ENCODE measurements around the gene GABRB1. TPM values are rescaled to one million over a fixed set of nuclear protein-coding genes. Genes with fewer than 3 reads are reported as not detected.

Gene GABRB1
- total RNA-seq, 2 experiments from 2014 or later, result not detected

DNA sequence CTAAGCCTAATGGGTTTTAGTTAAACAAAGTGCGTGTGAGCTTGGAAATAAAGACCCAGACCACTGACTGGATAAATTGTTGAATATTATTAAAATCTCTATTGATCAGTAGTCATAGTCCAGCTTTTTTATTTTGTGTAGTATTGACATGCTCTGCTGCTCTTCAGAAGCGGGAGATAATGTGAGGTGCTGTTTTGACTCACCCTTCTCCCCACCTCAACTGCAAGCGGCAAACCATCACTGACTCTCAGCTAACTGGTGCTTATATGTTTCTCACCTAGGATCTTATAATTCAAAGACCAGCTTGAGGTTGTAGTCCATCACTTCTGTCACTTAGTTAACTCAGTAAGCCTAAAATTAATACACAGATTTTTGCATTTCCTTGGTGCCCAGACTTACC is 359.9 kb downstream of the GABRB1 start:
- no peak overlapping the region for H3K4me3 ChIP-seq (ENCODE audit: low read depth, low read length, poor library complexity, severe bottlenecking)
- ChIA-PET POLR2A (interaction anchor here (1.0 kb wide), 1 partner anchor 32 kb away, joined by 3 read pairs; no protein-coding TSS in a partner anchor), CTCF (ENCODE audit: unreplicated experiment) (no interaction called here)
- no TSS peak for BruUV-seq (replicated peaks)
- H3K4me1 ChIP-seq (ENCODE audit: insufficient read depth, low read length, poor library complexity, severe bottlenecking), result no peaks in the 10 kb centered on the region
- no peak overlapping the region for H3K27ac ChIP-seq (ENCODE audit: low read depth, low read length, poor library complexity, severe bottlenecking)
- DNase-seq (ENCODE audit: low spot score), result no peak
- intact Hi-C loops (cut with micrococcal nuclease; ENCODE audit: unreplicated experiment), result no loop called here
- H3K36me3 ChIP-seq (ENCODE audit: insufficient read depth, low read length), result no peaks in the 10 kb centered on the region
- H3K9me2 ChIP-seq (ENCODE audit: insufficient read depth, low read length), result no peaks in the 10 kb centered on the region
- H3K4me2 ChIP-seq (ENCODE audit: low read length), result no peak overlapping the region
- H3K79me2 ChIP-seq (ENCODE audit: insufficient read depth, low read depth, low read length), result no peaks in the 10 kb centered on the region
- H2AFZ ChIP-seq (ENCODE audit: low read length), result no peak overlapping the region
- TF ChIP-seq EZH2phosphoT487 (IDR thresholded peaks at IDR 0.05; ENCODE audit: borderline replicate concordance, low read depth, low read length), result no peak
- TF ChIP-seq, protein P1, sequence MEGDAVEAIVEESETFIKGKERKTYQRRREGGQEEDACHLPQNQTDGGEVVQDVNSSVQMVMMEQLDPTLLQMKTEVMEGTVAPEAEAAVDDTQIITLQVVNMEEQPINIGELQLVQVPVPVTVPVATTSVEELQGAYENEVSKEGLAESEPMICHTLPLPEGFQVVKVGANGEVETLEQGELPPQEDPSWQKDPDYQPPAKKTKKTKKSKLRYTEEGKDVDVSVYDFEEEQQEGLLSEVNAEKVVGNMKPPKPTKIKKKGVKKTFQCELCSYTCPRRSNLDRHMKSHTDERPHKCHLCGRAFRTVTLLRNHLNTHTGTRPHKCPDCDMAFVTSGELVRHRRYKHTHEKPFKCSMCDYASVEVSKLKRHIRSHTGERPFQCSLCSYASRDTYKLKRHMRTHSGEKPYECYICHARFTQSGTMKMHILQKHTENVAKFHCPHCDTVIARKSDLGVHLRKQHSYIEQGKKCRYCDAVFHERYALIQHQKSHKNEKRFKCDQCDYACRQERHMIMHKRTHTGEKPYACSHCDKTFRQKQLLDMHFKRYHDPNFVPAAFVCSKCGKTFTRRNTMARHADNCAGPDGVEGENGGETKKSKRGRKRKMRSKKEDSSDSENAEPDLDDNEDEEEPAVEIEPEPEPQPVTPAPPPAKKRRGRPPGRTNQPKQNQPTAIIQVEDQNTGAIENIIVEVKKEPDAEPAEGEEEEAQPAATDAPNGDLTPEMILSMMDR (conservative IDR thresholded peaks at IDR 0.05; ENCODE audit: low read length), result no peak
- no peaks in the 10 kb centered on the region for H4K20me1 ChIP-seq (ENCODE audit: insufficient read depth, low read length)
- H3K9me3 ChIP-seq (ENCODE audit: low read length), result no peaks in the 10 kb centered on the region

DNA sequence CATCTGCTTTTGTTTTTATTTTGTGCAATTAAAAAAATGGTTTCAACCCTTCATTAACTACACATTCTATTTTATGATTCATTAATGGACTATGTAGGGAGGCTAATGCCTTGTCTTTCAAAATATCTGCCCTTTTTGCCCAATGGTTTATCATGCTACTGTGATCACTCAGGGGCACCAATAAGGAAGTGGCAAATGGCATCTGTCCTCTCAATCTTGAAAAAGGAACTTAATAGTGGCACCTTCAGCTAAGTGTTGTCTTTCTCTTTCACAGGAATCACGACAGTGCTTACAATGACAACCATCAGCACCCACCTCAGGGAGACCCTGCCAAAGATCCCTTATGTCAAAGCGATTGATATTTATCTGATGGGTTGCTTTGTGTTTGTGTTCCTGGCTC is 375.0 kb downstream of the GABRB1 start:
- Histone ChIP-seq H3K36me3 (ENCODE audit: insufficient read depth, low read length) (no peaks in the 10 kb centered on the region), H2AFZ (ENCODE audit: low read length) (no peak overlapping the region), H3K27ac (ENCODE audit: low read depth, low read length, poor library complexity, severe bottlenecking) (no peak overlapping the region), H3K79me2 (ENCODE audit: insufficient read depth, low read depth, low read length) (no peaks in the 10 kb centered on the region), H3K4me3 (ENCODE audit: low read depth, low read length, poor library complexity, severe bottlenecking) (no peak overlapping the region), H3K4me2 (ENCODE audit: low read length) (no peak overlapping the region), H3K9me2 (ENCODE audit: insufficient read depth, low read length) (no peaks in the 10 kb centered on the region), H4K20me1 (ENCODE audit: insufficient read depth, low read length) (no peaks in the 10 kb centered on the region), H3K4me1 (ENCODE audit: insufficient read depth, low read length, poor library complexity, severe bottlenecking) (no peaks in the 10 kb centered on the region), H3K9me3 (ENCODE audit: low read length) (no peaks in the 10 kb centered on the region)
- no peak for DNase-seq (ENCODE audit: low spot score)
- POLR2A ChIA-PET, result interaction anchor here (0.7 kb wide), 1 partner anchor 660 kb away, joined by 3 read pairs; no protein-coding TSS in a partner anchor
- intact Hi-C loops (cut with micrococcal nuclease; ENCODE audit: unreplicated experiment), result loop anchor here (10.0 kb wide), 1 partner anchor 158 kb away; no protein-coding TSS in a partner anchor
- CTCF ChIA-PET (ENCODE audit: unreplicated experiment), result no interaction called here
- no TSS peak for BruUV-seq (replicated peaks)
- TF ChIP-seq, protein P1 (conservative IDR thresholded peaks at IDR 0.05; ENCODE audit: low read length), result no peak
- TF ChIP-seq EZH2phosphoT487 (IDR thresholded peaks at IDR 0.05; ENCODE audit: borderline replicate concordance, low read depth, low read length), result no peak

DNA sequence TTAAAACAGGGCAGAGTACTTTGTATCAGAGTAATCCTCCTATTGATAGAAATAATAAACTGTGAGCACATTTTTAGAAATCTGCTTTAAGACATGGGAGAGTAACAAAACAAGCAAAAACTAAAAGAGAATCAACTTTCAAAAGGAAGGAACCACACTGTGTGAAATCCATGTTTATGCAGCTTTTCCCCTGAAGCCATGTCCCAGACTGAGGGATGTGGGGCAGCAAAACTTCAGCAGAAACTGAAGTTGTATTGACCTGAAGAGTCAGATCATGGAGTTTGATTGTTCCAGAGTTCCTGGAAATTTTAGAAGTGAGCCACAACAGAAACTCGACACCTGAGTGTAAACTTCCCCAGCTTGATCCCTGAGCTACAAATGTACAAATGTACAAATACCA is 378.9 kb downstream of the GABRB1 start:
- Histone ChIP-seq H3K4me2 (ENCODE audit: low read length) (no peak overlapping the region), H3K36me3 (ENCODE audit: insufficient read depth, low read length) (no peaks in the 10 kb centered on the region), H3K4me1 (ENCODE audit: insufficient read depth, low read length, poor library complexity, severe bottlenecking) (peaks cover 8% of the 10 kb centered on the region), H3K79me2 (ENCODE audit: insufficient read depth, low read depth, low read length) (no peaks in the 10 kb centered on the region), H3K27ac (ENCODE audit: low read depth, low read length, poor library complexity, severe bottlenecking) (no peak overlapping the region), H3K4me3 (ENCODE audit: low read depth, low read length, poor library complexity, severe bottlenecking) (no peak overlapping the region), H4K20me1 (ENCODE audit: insufficient read depth, low read length) (no peaks in the 10 kb centered on the region), H2AFZ (ENCODE audit: low read length) (no peak overlapping the region), H3K9me3 (ENCODE audit: low read length) (no peaks in the 10 kb centered on the region), H3K9me2 (ENCODE audit: insufficient read depth, low read length) (no peaks in the 10 kb centered on the region)
- ChIA-PET CTCF (ENCODE audit: unreplicated experiment) (interaction anchor here (0.6 kb wide), 1 partner anchor 94 kb away, joined by 3 read pairs; no protein-coding TSS in a partner anchor), POLR2A (no interaction called here)
- BruUV-seq (replicated peaks), result no TSS peak
- intact Hi-C loops (cut with micrococcal nuclease; ENCODE audit: unreplicated experiment), result no loop called here
- no peak for DNase-seq (ENCODE audit: low spot score)
- TF ChIP-seq, protein P1 (conservative IDR thresholded peaks at IDR 0.05; ENCODE audit: low read length), result no peak
- no peak for TF ChIP-seq EZH2phosphoT487 (IDR thresholded peaks at IDR 0.05; ENCODE audit: borderline replicate concordance, low read depth, low read length)
